GM18861 (cell line): ENCODE data around the gene SERPINF2.
"Not testable (repeated sequence)": the region's sequence is repeated elsewhere in the genome, so short reads cannot be mapped to it uniquely, and the experiment has no call there.

Source experiments
- ATAC-seq: cut with Tn5 transposase; IDR thresholded peaks from one replicate; pipeline ENCODE4 v1.9.1; 2021; ENCODE audit not compliant: unreplicated experiment

Gene SERPINF2

DNA sequence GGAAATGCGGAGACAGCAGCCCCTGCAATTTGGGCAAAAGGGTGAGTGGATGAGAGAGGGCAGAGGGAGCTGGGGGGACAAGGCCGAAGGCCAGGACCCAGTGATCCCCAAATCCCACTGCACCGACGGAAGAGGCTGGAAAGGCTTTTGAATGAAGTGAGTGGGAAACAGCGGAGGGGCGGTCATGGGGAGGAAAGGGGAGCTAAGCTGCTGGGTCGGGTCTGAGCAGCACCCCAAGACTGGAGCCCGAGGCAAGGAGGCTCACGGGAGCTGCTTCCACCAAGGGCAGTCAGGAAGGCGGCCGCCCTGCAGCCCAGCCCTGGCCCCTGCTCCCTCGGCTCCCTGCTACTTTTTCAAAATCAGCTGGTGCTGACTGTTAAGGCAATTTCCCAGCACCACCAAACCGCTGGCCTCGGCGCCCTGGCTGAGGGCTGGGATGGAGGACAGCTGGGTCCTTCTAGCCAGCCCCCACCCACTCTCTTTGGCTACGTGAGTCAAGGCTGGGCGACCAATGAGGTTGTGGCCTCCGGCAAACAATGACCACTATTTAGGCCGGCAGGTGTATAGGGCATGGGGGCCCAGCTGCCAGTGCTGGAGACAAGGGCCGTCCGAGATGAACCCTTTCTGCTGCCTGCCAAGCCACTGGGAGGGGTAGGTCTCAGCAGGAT is 19.7 kb downstream of the SERPINF2 start:
- no peak for ATAC-seq

DNA sequence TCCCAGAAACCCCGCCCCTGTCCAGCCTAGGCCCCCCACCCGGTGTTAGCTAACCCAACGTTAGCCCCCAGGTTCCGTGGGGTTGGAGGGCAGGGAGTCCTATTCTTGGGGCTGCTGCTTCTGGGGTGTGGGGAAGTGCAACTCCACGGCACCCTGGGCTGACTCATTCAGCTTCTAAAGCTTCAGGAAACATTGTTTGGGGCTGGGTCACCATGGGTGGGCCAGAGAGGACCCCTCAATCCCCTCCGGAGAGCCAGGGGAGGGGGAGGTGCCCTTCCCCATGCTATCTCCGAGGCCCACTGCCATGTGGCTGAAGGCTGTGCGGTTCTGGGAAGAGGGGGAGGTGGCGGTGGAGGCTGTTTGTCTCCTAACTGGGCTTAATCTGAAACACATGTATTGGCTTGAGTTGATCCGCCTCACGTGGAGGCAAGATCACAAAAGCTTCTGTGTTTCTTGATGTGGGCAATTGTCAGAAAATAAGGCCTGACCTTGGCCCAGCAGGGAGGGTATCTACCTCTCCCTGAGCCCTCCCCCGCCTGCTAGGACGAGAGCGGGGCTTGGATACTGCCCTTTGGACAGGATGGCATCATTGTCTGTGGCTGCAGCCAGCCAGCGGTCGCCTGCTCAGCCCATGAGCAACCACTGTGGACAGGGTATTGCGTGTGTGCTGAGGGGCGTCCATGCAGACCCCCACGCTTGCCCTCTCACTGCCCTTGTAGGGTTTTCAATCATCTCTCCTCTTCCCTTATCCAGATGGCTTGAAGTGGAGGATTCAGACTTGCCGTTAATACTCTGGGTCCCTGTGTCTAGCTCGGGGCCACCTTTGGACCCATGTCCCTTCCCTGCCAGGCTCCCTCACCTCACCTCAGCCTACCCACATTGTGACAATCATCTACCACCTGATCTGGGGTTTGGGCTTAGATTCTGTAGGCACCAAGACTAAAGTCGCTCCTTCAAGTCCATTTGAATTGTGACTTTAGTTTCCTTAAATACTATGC is 20.5 kb downstream of the SERPINF2 start:
- ATAC-seq: no peak

- ATAC-seq: no peak
Measured at GRCh38 chr17:1764284-1764683, 21.6 kb downstream of the SERPINF2 start.

DNA sequence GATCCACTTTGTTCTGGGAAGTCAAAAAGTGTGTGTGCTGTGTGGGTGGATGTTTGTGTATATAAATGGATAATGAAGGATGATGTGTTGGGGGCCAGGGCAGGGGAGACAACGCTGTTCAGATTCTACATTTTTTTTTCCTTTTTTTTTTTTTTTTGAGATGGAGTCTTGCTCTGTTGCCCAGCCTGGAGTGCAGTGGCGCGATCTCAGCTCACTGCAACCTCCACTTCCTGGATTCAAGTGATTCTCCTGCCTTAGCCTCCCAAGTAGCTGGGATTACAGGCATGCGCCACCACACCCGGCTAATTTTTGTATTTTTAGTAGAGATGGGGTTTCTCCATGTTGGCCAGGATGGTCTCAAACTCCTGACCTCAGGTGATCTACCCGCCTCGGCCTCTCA is 22.0 kb downstream of the SERPINF2 start:
- not testable (repeated sequence) for ATAC-seq

- no peak for ATAC-seq
Measured at GRCh38 chr17:1765576-1765975, 22.9 kb downstream of the SERPINF2 start.

- ATAC-seq: no peak
Measured at GRCh38 chr17:1766382-1767135, 23.9 kb downstream of the SERPINF2 start.

- no peak for ATAC-seq
Measured at GRCh38 chr17:1767358-1767757, 24.7 kb downstream of the SERPINF2 start.

DNA sequence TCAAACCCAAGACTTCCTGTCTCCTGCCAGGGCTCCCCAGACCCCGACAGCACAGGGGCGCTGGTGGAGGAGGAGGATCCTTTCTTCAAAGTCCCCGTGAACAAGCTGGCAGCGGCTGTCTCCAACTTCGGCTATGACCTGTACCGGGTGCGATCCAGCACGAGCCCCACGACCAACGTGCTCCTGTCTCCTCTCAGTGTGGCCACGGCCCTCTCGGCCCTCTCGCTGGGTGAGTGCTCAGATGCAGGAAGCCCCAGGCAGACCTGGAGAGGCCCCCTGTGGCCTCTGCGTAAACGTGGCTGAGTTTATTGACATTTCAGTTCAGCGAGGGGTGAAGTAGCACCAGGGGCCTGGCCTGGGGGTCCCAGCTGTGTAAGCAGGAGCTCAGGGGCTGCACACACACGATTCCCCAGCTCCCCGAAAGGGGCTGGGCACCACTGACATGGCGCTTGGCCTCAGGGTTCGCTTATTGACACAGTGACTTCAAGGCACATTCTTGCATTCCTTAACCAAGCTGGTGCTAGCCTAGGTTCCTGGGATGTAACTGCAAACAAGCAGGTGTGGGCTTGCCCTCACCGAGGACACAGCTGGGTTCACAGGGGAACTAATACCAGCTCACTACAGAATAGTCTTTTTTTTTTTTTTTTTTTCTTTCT is 27.3 kb downstream of the SERPINF2 start:
- no peak for ATAC-seq

DNA sequence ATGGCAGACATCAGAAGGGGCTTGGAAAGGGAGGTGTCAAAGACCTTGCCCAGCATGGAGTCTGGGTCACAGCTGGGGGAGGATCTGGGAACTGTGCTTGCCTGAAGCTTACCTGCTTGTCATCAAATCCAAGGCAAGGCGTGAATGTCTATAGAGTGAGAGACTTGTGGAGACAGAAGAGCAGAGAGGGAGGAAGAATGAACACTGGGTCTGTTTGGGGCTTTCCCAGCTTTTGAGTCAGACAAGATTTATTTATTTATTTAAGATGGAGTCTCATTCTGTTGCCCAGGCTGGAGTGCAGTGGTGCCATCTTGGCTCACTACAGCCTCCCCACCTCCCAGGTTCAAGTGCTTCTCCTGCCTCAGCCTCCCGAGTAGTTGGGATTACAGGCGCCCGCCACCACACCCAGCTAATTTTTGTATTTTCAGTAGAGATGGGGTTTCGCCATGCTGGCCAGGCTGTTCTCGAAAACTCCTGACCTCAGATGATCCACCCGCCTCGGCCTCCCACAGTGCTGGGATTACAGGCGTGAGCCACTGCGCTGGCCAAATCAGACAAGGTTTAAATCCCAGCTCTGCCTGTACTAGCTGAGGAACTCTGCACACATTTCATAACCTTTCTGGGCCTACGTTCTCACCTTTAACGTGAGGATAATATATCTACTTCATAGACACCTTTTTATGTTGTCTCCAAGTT is 30.5 kb downstream of the SERPINF2 start:
- not testable (repeated sequence) for ATAC-seq

DNA sequence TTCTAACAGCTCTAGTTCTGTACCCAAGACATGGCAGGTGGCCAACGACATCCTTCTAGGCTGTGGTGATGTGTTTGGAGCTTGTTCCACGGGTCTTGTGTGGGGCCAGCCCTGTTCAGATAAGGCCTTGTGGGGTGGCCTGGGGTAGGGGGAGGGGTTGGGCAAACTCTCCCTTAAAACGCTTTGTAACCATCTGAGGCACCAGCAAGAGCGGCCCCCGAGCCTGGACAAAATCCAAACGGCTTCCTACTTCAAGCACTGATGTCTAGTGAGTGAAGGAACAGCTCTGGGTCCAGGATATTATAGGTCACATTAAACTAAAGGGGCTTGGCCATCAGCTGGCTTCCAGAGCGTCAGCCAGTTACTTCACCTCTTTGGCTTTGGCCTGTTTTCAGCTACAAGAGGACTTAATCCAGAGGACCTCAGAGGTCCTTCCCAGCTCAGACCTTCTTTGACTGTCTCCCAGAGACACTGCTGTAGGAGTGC is 31.1 kb downstream of the SERPINF2 start:
- ATAC-seq: no peak

GRCh38 chr17:1774390-1775176 is 31.9 kb downstream of the SERPINF2 start:
- no peak for ATAC-seq

DNA sequence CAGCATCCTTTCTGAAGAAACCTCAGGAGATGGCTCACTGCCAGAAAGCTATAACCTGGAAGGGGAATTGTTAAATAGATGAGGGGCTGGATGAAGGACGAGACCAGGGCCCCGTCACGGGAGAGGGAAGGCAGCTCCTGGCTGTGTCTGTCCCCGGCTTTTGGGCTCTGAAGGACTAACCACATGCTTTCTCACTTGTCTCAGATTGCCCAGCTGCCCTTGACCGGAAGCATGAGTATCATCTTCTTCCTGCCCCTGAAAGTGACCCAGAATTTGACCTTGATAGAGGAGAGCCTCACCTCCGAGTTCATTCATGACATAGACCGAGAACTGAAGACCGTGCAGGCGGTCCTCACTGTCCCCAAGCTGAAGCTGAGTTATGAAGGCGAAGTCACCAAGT is 33.7 kb downstream of the SERPINF2 start:
- no peak for ATAC-seq

GRCh38 chr17:1776857-1777256 is 34.2 kb downstream of the SERPINF2 start:
- no peak for ATAC-seq

GRCh38 chr17:1779571-1780131 is 37.0 kb downstream of the SERPINF2 start:
- no peak for ATAC-seq

DNA sequence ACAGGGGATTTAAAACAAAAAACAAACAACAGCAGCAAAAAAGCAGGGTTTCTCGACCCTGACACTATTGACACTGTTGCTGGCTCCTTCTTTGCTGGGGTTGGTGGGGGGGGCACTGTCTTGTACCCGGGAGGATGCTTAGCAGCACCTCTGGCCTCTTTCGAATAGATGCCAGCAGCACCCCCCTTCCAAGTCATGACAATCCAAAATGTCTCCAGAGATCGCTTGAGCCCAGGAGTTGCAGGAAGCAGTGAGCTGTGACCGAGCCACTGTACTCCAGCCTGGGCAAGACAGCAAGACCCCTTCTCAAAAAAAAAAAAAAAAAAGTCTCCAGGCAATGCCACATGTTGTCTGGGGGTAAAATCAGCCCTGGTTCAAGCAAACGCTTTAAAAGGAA is 39.5 kb downstream of the SERPINF2 start:
- ATAC-seq: no peak

GRCh38 chr17:1783271-1783670 is 40.6 kb downstream of the SERPINF2 start:
- ATAC-seq: no peak

DNA sequence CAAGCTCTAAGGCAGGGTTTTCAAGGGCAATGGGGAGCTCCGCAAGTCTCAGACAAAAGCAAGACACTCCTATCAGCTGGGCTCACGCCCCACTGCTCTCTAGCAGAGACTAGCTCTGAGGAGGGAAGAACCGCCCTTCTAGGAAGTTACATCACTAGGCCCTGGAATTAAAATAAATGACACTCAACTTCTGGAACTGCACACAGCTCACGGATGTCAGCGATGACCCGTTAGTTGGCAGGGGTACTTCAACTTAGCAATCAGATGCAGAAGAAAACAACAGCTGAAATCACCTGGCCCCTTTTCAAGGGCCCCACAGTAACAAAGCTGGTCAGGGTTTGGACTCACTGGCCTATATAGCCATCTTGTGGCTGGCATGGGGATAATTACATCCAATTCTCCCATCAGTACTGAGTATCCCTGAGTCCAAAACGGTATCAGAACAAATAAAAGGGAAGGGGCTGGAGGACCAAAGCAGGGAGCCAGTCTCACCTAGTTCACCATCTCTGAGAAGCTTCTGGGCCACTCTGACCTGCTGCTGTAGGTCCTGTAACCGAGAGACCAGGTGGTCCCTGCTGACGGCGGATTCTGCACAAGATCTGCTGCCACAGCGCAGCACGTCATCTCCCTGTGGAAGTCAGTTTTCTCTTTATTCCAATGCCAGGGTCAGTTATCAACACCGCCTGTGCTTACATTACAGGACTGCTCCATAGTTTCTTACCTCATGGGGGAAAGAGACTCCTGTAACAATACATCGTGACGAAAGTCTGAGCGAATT is 41.4 kb downstream of the SERPINF2 start:
- ATAC-seq: no peak

- no peak for ATAC-seq
Measured at GRCh38 chr17:1785930-1786329, 43.3 kb downstream of the SERPINF2 start.
